GM19099 (cell line): ENCODE results near the gene SIK3.

Source experiments
- POLR2A ChIP-seq: IDR thresholded peaks from 3 replicates; pipeline ENCODE4 v1.6.1; 2011; ENCODE audit warnings: low read depth; ENCODE audit not compliant: insufficient read length; ENCODE audit errors: extremely low read depth

Gene SIK3

DNA sequence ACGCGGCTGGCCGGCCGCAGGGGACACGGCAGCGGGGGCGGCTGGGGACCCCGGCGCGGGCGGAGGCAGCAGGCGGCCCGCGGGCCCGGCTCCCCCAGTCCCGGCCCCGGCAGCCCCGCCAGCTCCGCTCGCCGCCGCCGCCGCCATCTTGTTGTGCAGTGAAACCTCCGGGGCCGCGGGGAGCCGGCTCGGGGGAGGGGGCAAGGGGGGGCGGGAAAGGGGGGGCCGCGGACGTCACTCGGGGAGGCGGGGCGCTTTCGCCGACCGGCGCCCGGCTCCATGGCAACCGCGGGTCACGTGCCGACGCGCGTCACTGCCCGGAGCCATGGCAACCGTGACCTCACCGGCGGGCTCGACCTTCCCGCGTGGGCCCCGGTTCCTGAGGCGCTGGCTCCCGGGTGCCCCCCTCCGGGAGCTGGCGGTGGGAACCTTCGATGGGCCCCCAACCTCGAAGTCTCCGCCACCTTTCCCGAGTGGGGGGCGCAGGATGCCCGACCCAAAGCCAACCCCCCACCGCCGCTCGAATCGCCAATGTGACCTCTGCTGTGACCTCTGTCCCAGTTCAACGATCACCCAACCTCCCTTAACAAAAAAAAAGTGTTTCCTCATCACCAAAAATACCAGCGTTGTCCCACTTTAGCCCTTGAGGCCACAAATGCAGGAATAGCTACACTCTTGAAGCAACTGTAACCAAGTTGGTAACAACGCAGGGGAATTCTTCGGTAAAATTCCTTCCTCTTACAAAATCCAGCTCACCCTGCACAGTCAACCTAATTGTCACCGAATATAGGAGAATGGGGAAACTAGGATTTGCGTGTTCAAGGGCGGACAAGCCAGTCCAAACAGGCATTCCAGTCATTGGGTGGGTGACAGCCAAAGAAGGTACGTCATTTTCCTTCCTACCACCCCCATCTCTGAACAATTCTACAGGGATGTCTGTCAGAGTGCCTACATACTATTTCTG, at the start of gene SIK3:
Gene SIK3 (minus strand): TSS at position 160 of the 964 bp plus-strand sequence. CDS start 13 bp downstream, at position 147.
- peak; percentile 67 for TF ChIP-seq POLR2A

DNA sequence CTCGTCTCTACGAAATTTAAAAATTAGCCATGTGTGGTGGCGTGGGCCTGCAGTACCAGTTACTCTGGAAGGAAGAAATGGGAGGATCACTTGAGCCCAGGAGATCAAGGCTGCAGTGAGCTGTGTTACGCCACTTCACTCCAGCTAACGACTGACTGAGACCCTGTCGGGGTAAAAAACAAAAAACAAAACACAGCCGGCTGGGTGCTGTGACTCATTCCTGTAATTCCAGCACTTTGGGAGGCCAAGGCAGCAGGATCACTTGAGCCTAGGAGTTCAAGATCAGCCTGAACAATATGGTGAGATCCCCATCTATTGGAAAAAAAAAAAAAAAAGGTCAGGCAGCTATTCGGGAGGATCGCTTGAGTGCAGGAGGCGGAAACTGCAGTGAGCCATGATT, 48.3 kb upstream of the SIK3 start:
- TF ChIP-seq POLR2A, result no peak

DNA sequence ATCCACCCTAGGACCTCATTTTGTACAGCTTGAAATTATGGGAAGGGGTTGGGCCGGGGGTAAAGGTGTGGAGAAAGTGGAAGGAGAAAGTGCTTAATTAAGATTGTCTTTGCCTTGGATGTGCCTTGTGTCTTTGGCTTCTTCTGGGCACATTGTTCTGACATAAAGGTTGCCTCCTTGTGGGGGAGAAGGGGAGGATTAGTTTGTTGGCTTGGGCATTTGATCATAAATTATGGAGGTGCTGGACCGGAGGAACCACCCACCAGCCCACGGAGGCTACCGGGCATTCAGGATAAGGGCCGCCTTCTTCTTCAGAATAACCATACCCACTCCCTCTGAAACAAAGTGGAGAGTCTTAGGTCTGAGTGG, 47.1 kb upstream of the SIK3 start:
- TF ChIP-seq POLR2A, result no peak

DNA sequence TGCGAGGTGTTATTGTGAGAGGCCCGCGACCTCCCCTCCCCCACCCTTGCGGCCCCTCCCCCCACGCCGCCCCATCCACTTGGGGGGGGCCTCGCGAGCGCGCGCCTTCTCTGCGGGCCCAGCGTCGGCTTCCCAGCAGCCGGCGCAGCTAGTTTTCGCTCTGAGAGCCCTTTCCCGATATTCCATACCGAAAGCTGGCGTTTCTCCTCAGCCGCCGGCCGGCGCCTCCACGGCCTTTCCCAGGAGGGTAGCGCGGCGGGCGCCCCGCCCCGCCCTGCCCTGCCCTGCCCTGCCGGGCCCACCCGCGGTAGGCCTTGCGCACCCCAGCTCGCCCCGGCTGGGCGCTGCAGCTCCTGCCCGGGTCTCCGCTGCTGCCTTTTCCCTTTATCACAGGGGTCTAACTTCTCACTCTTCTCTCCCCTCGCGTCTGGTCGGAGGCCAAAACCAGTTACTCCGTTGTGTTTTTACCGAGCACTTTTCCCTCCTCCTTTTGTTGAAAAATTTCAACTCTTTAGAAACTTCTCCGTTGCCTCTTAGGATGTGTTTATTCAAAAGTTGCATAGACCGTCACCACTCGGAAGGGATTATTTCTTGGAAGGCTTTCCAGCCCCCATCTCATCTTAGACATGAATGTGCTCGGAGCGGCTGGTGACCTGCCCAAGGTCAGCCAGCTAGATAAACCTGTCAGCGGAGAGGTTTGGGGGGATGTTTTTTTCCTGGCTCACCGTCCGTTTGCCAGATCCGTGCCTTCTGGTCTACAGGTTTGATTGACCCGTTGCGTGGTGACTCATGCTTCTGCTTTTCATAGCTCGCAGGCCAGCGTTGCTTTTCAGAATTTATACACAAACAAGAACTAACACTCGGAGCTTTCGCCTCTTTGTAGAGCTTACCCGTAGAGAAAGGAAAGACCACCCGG, 46.5 kb upstream of the SIK3 start:
- no peak for TF ChIP-seq POLR2A

DNA sequence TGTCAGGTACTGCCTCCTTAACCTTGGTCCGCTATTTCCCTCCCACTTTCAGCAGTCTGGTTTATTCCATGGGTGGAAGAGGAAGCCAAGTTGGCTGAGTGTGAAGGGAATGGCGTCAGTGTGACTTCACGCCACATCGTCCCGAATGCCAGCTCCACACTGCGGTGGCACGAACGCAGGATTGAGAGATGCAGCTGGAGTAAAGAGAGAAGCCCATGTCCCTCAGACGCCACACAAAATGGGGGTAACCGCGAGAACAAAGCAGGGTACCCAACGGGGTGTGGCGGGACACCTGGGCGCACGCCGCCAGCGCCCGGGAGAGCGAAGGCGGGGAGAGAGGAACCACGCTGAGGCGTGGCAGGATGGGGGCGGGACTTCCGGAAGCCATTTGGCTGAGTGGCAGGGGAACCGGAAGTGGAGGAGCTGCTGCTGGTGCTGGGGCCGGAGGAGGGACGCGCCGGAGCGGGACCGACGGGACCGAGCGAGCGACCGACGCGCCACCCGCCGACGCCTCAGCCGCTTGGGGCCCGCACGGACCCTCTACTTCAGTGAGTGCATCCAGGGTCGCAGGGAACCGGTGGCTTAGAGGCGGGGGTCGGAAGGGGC, 45.7 kb upstream of the SIK3 start, which contains the start of gene PAFAH1B2:
Gene PAFAH1B2 (plus strand): TSS at position 417 of the 606 bp plus-strand sequence. CDS start 8,161 bp downstream, outside the sequence.
- peak; percentile 83 for TF ChIP-seq POLR2A

DNA sequence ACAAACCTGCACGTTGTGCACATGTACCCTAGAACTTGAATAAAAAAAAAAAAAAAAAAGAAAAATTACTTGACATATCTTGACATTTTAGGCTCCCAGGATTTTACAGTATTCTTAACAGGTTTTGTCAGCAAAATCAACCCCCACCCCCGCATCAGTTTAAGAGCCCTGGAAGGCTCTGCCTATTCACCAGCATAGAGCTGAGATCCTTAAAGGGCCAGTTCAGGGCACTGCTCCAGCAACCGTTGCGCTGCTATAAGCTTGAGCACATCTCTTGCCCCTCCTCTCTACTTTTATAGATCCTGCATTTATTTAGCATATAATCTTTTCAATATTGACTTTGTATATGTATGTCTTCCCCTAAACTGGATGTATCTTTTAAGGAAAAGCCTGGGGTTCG, 45.2 kb upstream of the SIK3 start:
- TF ChIP-seq POLR2A, result no peak

DNA sequence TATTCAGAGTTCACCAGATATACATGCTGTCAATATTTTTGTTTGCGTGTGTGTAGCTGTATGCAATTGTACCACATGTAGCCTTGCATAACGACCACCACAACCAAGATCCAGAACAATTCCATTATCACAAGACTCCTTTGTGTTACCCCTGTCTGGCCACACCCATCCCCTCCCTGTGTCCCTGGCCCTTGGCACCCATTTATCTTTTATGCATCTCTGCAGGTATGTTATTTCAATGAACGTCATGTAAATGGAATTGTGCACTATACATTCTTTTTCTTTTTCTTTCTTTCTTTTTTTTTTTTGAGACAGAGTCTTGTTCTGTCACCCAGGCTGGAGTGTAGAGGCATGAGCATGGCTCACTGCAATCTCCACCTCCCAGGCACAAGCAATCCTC, 36.2 kb upstream of the SIK3 start:
- no peak for TF ChIP-seq POLR2A

DNA sequence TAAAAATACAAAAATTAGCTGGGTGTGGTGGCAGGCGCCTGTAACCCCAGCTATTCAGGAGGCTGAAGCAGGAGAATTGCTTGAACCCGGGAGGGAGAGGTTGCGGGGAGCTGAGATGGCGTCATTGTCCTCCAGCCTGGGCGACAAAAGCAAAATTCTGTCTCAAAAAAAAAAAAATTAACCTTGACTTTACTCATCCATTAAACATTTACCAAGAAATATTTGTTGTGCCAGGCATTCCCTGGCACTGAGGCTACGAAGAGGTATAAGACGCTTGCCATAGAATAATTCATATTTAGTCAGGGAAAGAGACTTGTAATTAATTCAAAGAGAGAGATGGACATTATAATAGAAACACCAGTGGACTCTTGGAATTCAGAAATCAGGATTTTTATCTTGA, 32.7 kb upstream of the SIK3 start:
- TF ChIP-seq POLR2A, result no peak

DNA sequence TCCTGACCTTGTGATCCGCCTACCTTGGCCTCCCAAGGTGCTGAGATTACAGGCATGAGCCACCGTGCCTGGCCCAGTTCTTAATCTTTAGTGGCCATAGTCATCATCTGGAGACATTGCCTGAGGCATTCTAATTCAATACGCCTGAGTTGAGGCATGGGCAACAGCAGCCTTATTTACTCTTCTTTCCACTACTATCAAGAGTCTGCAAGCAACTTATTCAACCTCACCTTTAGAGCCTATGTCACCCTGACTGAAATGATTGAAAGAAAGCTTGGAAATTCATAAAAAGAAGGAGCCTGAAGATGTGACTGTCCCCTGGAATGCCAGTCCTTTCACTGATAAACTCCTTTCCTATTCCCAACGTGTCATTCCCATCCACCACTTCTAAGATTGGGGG, 30.1 kb upstream of the SIK3 start:
- TF ChIP-seq POLR2A, result no peak

DNA sequence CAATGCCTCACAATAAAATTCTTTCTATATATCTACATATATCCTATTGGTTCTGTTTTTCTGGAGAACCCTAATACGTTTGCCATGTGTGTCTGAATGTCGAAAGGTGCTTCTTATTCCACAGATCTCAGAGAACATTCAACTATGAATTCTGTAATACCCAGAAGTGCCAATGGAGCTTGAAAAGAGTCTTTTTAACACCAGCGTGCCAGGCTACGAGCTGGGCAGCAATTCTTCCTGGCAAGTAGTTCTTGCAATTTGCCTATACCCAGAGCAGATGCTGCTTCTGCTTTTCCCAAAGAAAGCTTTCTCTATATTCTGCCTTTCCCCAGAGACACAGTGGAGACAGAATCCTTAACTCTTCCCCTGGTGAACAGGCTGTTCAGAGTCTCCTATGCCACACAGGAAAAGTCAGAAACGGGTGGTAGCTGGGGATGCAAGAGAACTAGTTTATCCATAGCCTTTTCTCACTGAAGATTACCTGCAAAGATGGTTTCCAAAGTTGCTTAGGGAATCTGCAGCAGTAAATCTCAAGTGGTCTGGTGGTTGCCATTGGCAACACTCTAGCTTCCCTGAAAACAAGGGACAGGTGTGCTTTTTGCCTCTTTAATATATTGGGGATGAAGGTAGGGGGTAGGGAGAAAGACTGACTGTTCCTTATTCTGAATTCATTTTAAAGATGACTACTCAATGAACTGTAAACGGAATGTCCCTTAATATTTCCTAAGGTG, 29.1 kb upstream of the SIK3 start:
- TF ChIP-seq POLR2A, result no peak

DNA sequence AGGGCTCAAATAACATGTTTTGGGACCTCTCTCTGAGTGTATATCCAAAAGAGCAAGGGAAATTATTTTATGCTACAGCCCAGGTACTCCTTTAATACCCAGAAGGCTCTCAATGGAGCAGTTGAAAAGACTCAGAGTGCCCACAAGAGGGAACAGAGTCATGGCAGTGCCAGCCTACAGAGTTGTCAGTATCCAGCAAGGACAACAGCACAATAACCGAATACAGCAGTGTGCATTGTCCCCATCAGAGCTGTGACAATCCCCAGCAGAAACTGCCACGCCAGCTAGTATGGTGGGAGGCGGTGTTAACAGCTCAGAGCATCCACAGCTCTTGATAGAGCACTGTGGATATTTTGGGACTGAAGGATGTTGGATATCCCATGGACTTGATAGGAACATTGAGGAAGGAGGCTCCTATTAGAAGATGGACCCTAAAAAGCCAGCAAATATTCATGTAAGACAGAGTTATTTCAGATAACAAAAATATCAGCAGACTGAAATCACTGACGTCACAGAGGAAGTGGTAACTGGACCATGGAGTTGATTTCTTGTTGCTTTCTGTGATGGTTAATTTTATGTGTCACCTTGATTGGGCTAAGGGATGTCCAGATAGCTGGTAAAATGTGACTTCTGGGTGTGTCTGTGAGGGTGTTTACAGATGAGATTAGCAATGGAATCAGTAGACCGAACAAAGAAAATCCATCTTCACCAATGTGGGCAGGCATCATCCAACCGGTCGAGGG, 28.2 kb upstream of the SIK3 start:
- no peak for TF ChIP-seq POLR2A

DNA sequence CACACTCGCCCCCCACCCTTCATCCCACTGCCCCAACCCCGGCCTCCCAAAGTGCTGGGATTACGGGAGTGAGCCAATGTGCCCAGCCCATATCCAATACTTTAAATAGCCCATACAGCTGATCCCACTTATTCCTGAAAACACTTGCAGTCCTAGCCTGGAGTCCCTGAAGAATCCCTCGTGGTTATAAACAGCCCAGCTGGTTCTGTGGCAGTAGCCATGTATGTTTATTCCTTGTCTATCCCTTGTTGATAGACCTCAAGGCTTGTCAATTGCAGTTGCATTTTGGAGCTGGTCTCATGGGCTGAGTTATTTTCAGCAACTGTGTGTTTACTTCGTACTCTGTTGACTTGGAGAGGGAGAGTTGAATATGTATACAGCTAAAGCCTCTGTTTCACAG, 24.3 kb upstream of the SIK3 start:
- TF ChIP-seq POLR2A, result no peak

DNA sequence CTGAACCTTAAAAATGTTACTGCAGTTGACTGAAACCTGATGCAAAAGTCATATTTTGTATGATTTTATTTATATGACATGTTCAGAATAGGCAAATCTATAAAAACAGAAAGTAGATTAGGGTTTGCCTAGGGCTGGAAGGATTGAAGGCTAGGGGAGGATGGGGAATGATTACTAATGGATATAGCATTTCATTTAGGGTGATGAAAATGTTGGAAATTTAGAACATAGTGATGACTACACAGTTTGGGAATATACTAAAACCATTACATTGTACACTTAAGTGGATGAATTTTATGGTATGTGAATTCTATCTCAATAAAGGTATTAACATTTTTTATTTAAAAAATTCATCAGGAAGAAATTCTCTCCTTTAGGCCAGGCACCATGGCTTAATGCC, 22.9 kb upstream of the SIK3 start:
- TF ChIP-seq POLR2A, result no peak

DNA sequence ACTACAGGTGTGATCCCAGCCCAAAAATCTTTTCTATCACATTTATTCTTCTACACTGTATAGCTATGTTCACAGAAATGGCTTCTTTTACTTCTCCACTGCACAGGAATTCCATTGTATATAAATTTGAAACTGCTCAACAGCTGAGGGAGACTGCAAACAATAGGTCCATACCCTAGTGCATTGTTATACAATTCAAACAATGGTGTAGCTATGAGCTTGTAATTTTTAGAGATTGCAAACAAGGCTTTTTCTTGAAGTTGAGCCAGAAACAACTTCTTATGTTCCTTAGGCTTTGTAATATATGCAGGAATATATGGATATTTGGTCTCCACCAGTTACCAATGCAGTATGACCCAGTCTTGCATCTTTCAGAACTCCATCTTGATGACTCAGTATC, 19.5 kb upstream of the SIK3 start:
- no peak for TF ChIP-seq POLR2A

DNA sequence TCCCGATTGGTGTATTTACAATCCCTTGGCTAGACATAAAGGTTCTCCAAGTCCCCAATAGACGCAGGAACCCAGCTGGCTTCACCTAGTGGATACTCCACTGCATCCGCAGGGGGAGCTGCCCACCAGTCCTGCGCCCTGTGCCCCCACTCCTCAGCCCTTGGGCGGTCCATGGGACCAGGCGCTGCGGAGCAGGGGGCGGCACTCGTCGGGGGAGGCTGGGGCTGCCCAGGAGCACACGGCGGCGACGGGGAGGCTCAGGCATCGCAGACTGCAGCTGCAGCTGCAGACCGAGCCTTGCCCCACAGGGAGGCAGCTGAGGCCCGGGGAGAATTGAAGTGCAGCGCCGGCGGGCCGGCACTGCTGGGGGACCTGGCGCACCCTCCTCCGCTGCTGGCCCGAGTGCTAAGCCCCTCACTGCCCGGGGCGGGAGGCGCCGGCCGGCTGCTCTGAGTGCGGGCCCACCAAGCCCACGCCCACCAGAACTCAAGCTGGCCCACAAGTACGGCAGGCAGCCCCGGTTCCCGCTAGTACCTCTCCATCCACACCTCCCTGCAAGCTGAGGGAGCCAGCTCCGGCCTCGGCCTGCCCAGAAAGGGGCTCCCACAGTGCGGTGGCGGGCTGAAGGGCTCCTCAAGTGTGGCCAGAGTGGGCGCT, 12.2 kb upstream of the SIK3 start:
- no peak for TF ChIP-seq POLR2A
